H1 (cell line): Measurements from ENCODE around the gene MBOAT1. TPM values are rescaled to one million over a fixed set of nuclear protein-coding genes. Genes with fewer than 3 reads are reported as not detected.

Experiments
- CTCF ChIA-PET: fragments of 300-600 bp; sonication (Branson Sonifier 250); formaldehyde crosslinking; loops from one replicate; lab custom pipeline; 2021; ENCODE audit not compliant: partially characterized antibody; lab: Charles Lee
- POLR2A ChIA-PET: fragments of 300-600 bp; sonication (Branson Sonifier 250); formaldehyde crosslinking; loops from one replicate; lab custom pipeline; 2021; ENCODE audit warnings: inconsistent platforms; ENCODE audit not compliant: partially characterized antibody; lab: Charles Lee
- DNase-seq, 2 experiments: peaks; one replicate each; pipeline versions ENCODE4 v3.0.0 to v3.0.0-alpha.2; 2010 to 2022; ENCODE audit warnings: low spot score in 2 of 2, low read depth in 1 of 2, mixed read lengths in 1 of 2
- FAIRE-seq: peaks from 2 replicates; lab custom pipeline; 2011; peaks lifted over from hg19 to GRCh38; lab: Jason Lieb, UNC
- H2AFZ ChIP-seq: 2 replicates; pipeline ENCODE4 v1.8.1; 2012; ENCODE audit warnings: low read length, inconsistent platforms
- H2AK5ac ChIP-seq: 2 replicates; pipeline ENCODE4 v1.6.1; 2013; ENCODE audit warnings: low read depth, low read length
- H2BK120ac ChIP-seq: replicated peaks from 2 replicates; pipeline ENCODE3; 2013; ENCODE audit warnings: low read depth, low read length, inconsistent platforms
- H2BK12ac ChIP-seq: 2 replicates; pipeline ENCODE4 v1.6.1; 2013; ENCODE audit warnings: low read depth, low read length
- H2BK15ac ChIP-seq: 2 replicates; pipeline ENCODE4 v1.6.1; 2013; ENCODE audit warnings: low read length
- H2BK20ac ChIP-seq: 2 replicates; pipeline ENCODE4 v1.6.1; 2013; ENCODE audit warnings: low read length
- H2BK5ac ChIP-seq: 2 replicates; pipeline ENCODE4 v1.6.1; 2013; ENCODE audit warnings: low read depth, low read length
- H3K14ac ChIP-seq: 2 replicates; pipeline ENCODE4 v1.6.1; 2013; ENCODE audit warnings: inconsistent platforms; ENCODE audit not compliant: insufficient read length
- H3K18ac ChIP-seq: 2 replicates; pipeline ENCODE4 v1.6.1; 2013; ENCODE audit warnings: low read length; ENCODE audit errors: extremely low read depth
- H3K23ac ChIP-seq: 2 replicates; pipeline ENCODE4 v1.6.1; 2013; ENCODE audit warnings: inconsistent platforms; ENCODE audit not compliant: insufficient read length
- H3K23me2 ChIP-seq: 2 replicates; pipeline ENCODE4 v1.6.1; 2013; ENCODE audit warnings: low read depth, low read length
- H3K27ac ChIP-seq: 2 replicates; pipeline ENCODE4 v1.6.1; 2011; ENCODE audit warnings: low read depth, low read length, inconsistent platforms
- H3K27me3 ChIP-seq, 4 experiments: replicated peaks in 1 of 4; 1 replicate in 1 of 4; 2 replicates in 3 of 4; pipeline versions ENCODE4 v1.6.1 to v1.8.1; 2011 to 2013; ENCODE audit warnings: low read length in 3 of 4, mild to moderate bottlenecking in 3 of 4, inconsistent platforms in 2 of 4, mixed read lengths in 2 of 4, moderate library complexity in 1 of 4; ENCODE audit not compliant: control insufficient read depth in 3 of 4, insufficient read depth in 3 of 4; ENCODE audit errors: extremely low read depth in 1 of 4
- H3K36me3 ChIP-seq, 4 experiments: 2 replicates each; pipeline versions ENCODE4 v1.6.1 to v1.8.1; 2011 to 2013; ENCODE audit warnings: mild to moderate bottlenecking in 4 of 4, low read length in 3 of 4, moderate library complexity in 2 of 4, control low read depth in 1 of 4, inconsistent platforms in 1 of 4; ENCODE audit not compliant: insufficient read depth in 4 of 4, control insufficient read depth in 2 of 4
- H3K4ac ChIP-seq: replicated peaks from 2 replicates; pipeline ENCODE3; 2013; ENCODE audit warnings: low read length, low read depth, mixed read lengths, inconsistent platforms; ENCODE audit not compliant: insufficient read length
- H3K4me1 ChIP-seq, 4 experiments: replicated peaks in 1 of 4; 1 replicate in 1 of 4; 2 replicates in 3 of 4; pipeline versions ENCODE4 v1.6.1 to v1.8.1; 2011 to 2013; ENCODE audit warnings: low read length in 3 of 4, inconsistent platforms in 2 of 4, mixed read lengths in 1 of 4; ENCODE audit not compliant: insufficient read depth in 4 of 4, control insufficient read depth in 3 of 4
- H3K4me2 ChIP-seq, 2 experiments: 2 replicates each; pipeline versions ENCODE4 v1.6.1 to v1.8.1; 2011 to 2013; ENCODE audit warnings: low read depth in 2 of 2, low read length in 2 of 2, control low read depth in 1 of 2, inconsistent platforms in 1 of 2, mild to moderate bottlenecking in 1 of 2; ENCODE audit not compliant: insufficient read depth in 1 of 2
- H3K4me3 ChIP-seq, 4 experiments: fragments of 200-600, 300-600 bp in 1 of 4; sonication (generic), shearing (Covaris generic), sonication (Bioruptor Twin) in 1 of 4; 2 replicates each; pipeline versions ENCODE4 v1.5.1 to v1.8.1; 2011 to 2016; ENCODE audit warnings: low read length in 4 of 4, low read depth in 3 of 4, control low read depth in 2 of 4, inconsistent platforms in 2 of 4, mild to moderate bottlenecking in 2 of 4, mixed read lengths in 1 of 4, moderate library complexity in 1 of 4; ENCODE audit not compliant: insufficient read depth in 2 of 4; ENCODE audit errors: extremely low read depth in 1 of 4
- H3K56ac ChIP-seq: replicated peaks from 2 replicates; pipeline ENCODE3; 2013; ENCODE audit warnings: low read depth, mild to moderate bottlenecking, mixed read lengths, low read length, inconsistent platforms; ENCODE audit not compliant: insufficient read length
- H3K79me1 ChIP-seq: 2 replicates; pipeline ENCODE4 v1.6.1; 2013; ENCODE audit warnings: low read depth, low read length, control low read depth
- H3K79me2 ChIP-seq, 2 experiments: 2 replicates each; pipeline versions ENCODE4 v1.6.1 to v1.8.1; 2012 to 2013; ENCODE audit warnings: low read length in 2 of 2, mild to moderate bottlenecking in 2 of 2, inconsistent platforms in 1 of 2; ENCODE audit not compliant: insufficient read depth in 2 of 2, control insufficient read depth in 1 of 2
- H3K9ac ChIP-seq, 4 experiments: replicated peaks in 1 of 4; 1 replicate in 1 of 4; 2 replicates in 3 of 4; pipeline versions ENCODE4 v1.6.1 to v1.8.1; 2011 to 2013; ENCODE audit warnings: low read depth in 3 of 4, low read length in 3 of 4, control low read depth in 2 of 4, mild to moderate bottlenecking in 2 of 4, moderate library complexity in 2 of 4, inconsistent platforms in 1 of 4; ENCODE audit errors: extremely low read depth in 1 of 4
- H3K9me3 ChIP-seq, 2 experiments: 2 replicates each; pipeline versions ENCODE4 v1.6.1 to v1.8.1; 2012 to 2013; ENCODE audit warnings: mild to moderate bottlenecking in 2 of 2, moderate library complexity in 2 of 2, control low read depth in 1 of 2, inconsistent platforms in 1 of 2, low read depth in 1 of 2, low read length in 1 of 2, mixed read lengths in 1 of 2; ENCODE audit not compliant: insufficient read depth in 2 of 2
- H4K20me1 ChIP-seq, 2 experiments: replicated peaks in 1 of 2; 2 replicates each; pipeline versions ENCODE3 to v1.8.1; 2011 to 2013; ENCODE audit warnings: inconsistent platforms in 2 of 2, low read length in 2 of 2, mild to moderate bottlenecking in 1 of 2; ENCODE audit not compliant: insufficient read depth in 2 of 2, control insufficient read depth in 1 of 2
- H4K5ac ChIP-seq: 2 replicates; pipeline ENCODE4 v1.6.1; 2013; ENCODE audit warnings: low read length, low read depth, mixed read lengths, inconsistent platforms; ENCODE audit not compliant: insufficient read length
- H4K8ac ChIP-seq: 2 replicates; pipeline ENCODE4 v1.8.0; 2013; ENCODE audit warnings: mild to moderate bottlenecking, moderate library complexity, low read length, inconsistent platforms; ENCODE audit not compliant: insufficient read depth; ENCODE audit errors: extremely low read depth
- H4K91ac ChIP-seq: replicated peaks from 2 replicates; pipeline ENCODE3; 2013; ENCODE audit warnings: low read length, mixed read lengths, inconsistent platforms; ENCODE audit not compliant: insufficient read length
- ASH2L ChIP-seq: fragments of 200-600, 300-600 bp; sonication (generic); IDR thresholded peaks from one replicate; pipeline ENCODE4 v1.7.1; 2017; ENCODE audit warnings: low read length
- BCL11A ChIP-seq, 2 experiments: IDR thresholded peaks; one replicate each; pipeline ENCODE4 v1.6.1; 2011; ENCODE audit warnings: low read depth in 2 of 2, low read length in 2 of 2, mild to moderate bottlenecking in 2 of 2
- CHD1 ChIP-seq: IDR thresholded peaks from 2 replicates; pipeline ENCODE4 v1.6.1; 2012; ENCODE audit warnings: low read depth, low read length, improper control_type of control experiment
- EGR1 ChIP-seq: IDR thresholded peaks from 2 replicates; pipeline ENCODE4 v1.6.1; 2011; ENCODE audit warnings: low read depth, low read length, borderline replicate concordance
- EZH2 ChIP-seq: fragments of 200-600 bp; sonication (generic); IDR thresholded peaks from 2 replicates; pipeline ENCODE4 v1.7.1; 2012; ENCODE audit warnings: low read depth, mild to moderate bottlenecking, moderate library complexity, low read length, inconsistent platforms; ENCODE audit not compliant: severe bottlenecking
- FOSL1 ChIP-seq: IDR thresholded peaks from 2 replicates; pipeline ENCODE4 v1.6.1; 2011; ENCODE audit warnings: mild to moderate bottlenecking, low read depth, low read length, moderate library complexity; ENCODE audit not compliant: insufficient read depth
- JUN ChIP-seq: IDR thresholded peaks from 2 replicates; pipeline ENCODE4 v1.6.1; 2011; ENCODE audit warnings: low read depth, mild to moderate bottlenecking, improper control_type of control experiment, low read length
- MAX ChIP-seq: IDR thresholded peaks from 2 replicates; pipeline ENCODE4 v1.6.1; 2012; ENCODE audit warnings: inconsistent platforms
- NANOG ChIP-seq: IDR thresholded peaks from 2 replicates; pipeline ENCODE4 v1.6.1; 2011; ENCODE audit warnings: low read length, low read depth, mild to moderate bottlenecking, inconsistent platforms; ENCODE audit not compliant: insufficient read depth, poor library complexity, severe bottlenecking
- PHF8 ChIP-seq: fragments of 200-600 bp; sonication (generic); conservative IDR thresholded peaks from 2 replicates; pipeline ENCODE4 v1.7.1; 2012; ENCODE audit warnings: low read depth, mild to moderate bottlenecking, inconsistent platforms, low read length, moderate library complexity
- POLR2AphosphoS5 ChIP-seq: IDR thresholded peaks from 2 replicates; pipeline ENCODE4 v1.6.1; 2011; ENCODE audit warnings: low read depth, low read length
- TAF1 ChIP-seq: IDR thresholded peaks from 2 replicates; pipeline ENCODE4 v1.6.1; 2011; ENCODE audit warnings: mild to moderate bottlenecking, low read depth, low read length
- TEAD4 ChIP-seq: IDR thresholded peaks from 2 replicates; pipeline ENCODE4 v1.6.1; 2012; ENCODE audit warnings: low read depth, low read length, inconsistent platforms, mixed read lengths
- WGBS, 2 experiments: shearing (Covaris generic) in 1 of 2; methylation state at CpG; one replicate each; pipeline versions ENCODE4 v1.1.6 to v1.1.7; 2013 to 2015; ENCODE audit warnings: low lambda C conversion rate in 2 of 2, mixed read lengths in 2 of 2, inconsistent platforms in 1 of 2, low coverage in 1 of 2, missing lambda C conversion rate in 1 of 2; ENCODE audit not compliant: insufficient replicate concordance in 2 of 2, insufficient coverage in 1 of 2, insufficient read length in 1 of 2; ENCODE audit errors: extremely low coverage in 1 of 2, missing lambda C conversion rate in 1 of 2; 5-methylcytosine and 5-hydroxymethylcytosine counted together
- polyA plus RNA-seq, 7 experiments: library from polyadenylated mRNA; depleted of rRNA in 3 of 7; stranded (reverse) in 5 of 7; unstranded in 2 of 7; fragments of >200 nt in 5 of 7; fragments of 200-250 nt in 2 of 7; gene quantifications; 1 replicate in 5 of 7; 2 replicates in 1 of 7; 4 replicates in 1 of 7; pipeline versions ENCODE4 v1.2.1 to v1.2.3, GENCODE V29; 2011 to 2013; ENCODE audit warnings: missing spikeins in 2 of 7, mixed read lengths in 2 of 7
- total RNA-seq: library from RNA; stranded (reverse); fragmentation: NEBNext Ultra II Directional; extraction: Animal tissue kit (Norgen Biotek cat#: 25700); gene quantifications from 2 replicates; pipeline ENCODE4 v1.2.1, GENCODE V29; 2021
- TF ChIP-seq, protein P1 (sequence below): IDR thresholded peaks from 2 replicates; pipeline ENCODE4 v1.6.1; 2012; ENCODE audit warnings: inconsistent platforms

MBOAT1 gene
- total and polyA plus RNA-seq, 2 of the 8 experiments (the other 6 are each of a cell fraction or from before 2014, with no cell fraction given), result 4.9 to 19.5 TPM

- Histone ChIP-seq H3K9ac (no peak overlapping the region), H3K79me1 (no peaks in the 10 kb centered on the region), H3K4me1 (peaks cover 0 to 2% (median 0%) of the 10 kb centered on the region in 4 experiments; a peak in 2 of 7 replicates), H2AFZ (no peak overlapping the region), H3K18ac (no peak overlapping the region), H3K23me2 (no peaks in the 10 kb centered on the region), H2BK12ac (no peak overlapping the region), H3K27me3 (no peaks in the 10 kb centered on the region), H4K20me1 (no peaks in the 10 kb centered on the region), H2BK120ac (no peak overlapping the region), H3K4me2 (no peak overlapping the region), H3K4ac (no peak overlapping the region), H4K8ac (no peak overlapping the region; the same call in 1 of the 2 replicates), H2AK5ac (no peak overlapping the region), H3K4me3 (no peak overlapping the region), H2BK15ac (no peak overlapping the region), H3K23ac (no peak overlapping the region), H3K27ac (no peak overlapping the region), H3K36me3 (no peaks in the 10 kb centered on the region; a peak in 2 of 8 replicates), H3K14ac (no peak overlapping the region), H3K9me3 (no peaks in the 10 kb centered on the region), H4K5ac (no peak overlapping the region), H2BK5ac (no peak overlapping the region), H3K79me2 (no peaks in the 10 kb centered on the region), H2BK20ac (no peak overlapping the region), H4K91ac (no peak overlapping the region), H3K56ac (no peak overlapping the region)
- peak; percentile 39 for FAIRE-seq
- WGBS, 2 experiments, result 88% methylated on average over 5 of the region's 5 CpGs; no CpG with 5 or more reads in 1 of the 2 experiments
- no peak for DNase-seq
- ChIA-PET CTCF (interaction anchor here (1.6 to 2.1 kb wide), 2 partner anchors 14 to 21 kb away, joined by 5 to 6 read pairs; no protein-coding TSS in a partner anchor), POLR2A (no interaction called here)
- TF ChIP-seq NANOG (no peak), MAX (no peak), EZH2 (no peak), EGR1 (no peak), TEAD4 (no peak), FOSL1 (no peak), PHF8 (no peak), BCL11A (IDR thresholded peaks at IDR 0.05; ENCODE audit: low read depth in 2 of 2, low read length in 2 of 2) (no peak), POLR2AphosphoS5 (no peak), TAF1 (no peak), ASH2L (no peak), JUN (no peak), CHD1 (no peak)
- TF ChIP-seq, protein P1, sequence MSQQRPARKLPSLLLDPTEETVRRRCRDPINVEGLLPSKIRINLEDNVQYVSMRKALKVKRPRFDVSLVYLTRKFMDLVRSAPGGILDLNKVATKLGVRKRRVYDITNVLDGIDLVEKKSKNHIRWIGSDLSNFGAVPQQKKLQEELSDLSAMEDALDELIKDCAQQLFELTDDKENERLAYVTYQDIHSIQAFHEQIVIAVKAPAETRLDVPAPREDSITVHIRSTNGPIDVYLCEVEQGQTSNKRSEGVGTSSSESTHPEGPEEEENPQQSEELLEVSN, result no peak
Measured at GRCh38 chr6:20112841-20113240, 99.4 kb downstream of the MBOAT1 start.
